SU-DHL-6 (cell line): ENCODE data around the gene PLXND1.
"Not testable (repeated sequence)": the region's sequence is repeated elsewhere in the genome, so short reads cannot be mapped to it uniquely, and the experiment has no call there.

Experiments used
- H2AFZ ChIP-seq: fragments of 200-600 bp; sonication (generic); 2 replicates; pipeline ENCODE4 v1.6.1; 2014; ENCODE audit warnings: low read depth, mild to moderate bottlenecking, moderate library complexity, mixed read lengths, antibody characterized with exemption, low read length; ENCODE audit not compliant: severe bottlenecking
- H3F3A ChIP-seq: fragments of 200-600 bp; shearing (Covaris generic); 2 replicates; pipeline ENCODE4 v1.6.0; 2016; ENCODE audit warnings: antibody characterized with exemption, mild to moderate bottlenecking; ENCODE audit not compliant: insufficient read depth
- H3K27ac ChIP-seq: fragments of 200-600 bp; sonication (generic); 2 replicates; pipeline ENCODE4 v1.5.1; 2016; ENCODE audit warnings: low read depth, mild to moderate bottlenecking, low read length, moderate library complexity, mixed read lengths
- H3K27me3 ChIP-seq: fragments of 200-600 bp; sonication (generic), shearing (Covaris generic); 2 replicates; pipeline ENCODE4 v1.6.0; 2014; ENCODE audit warnings: mild to moderate bottlenecking, low read length
- H3K36me3 ChIP-seq: fragments of 200-600 bp; sonication (generic); 2 replicates; pipeline ENCODE4 v1.6.1; 2014; ENCODE audit warnings: mild to moderate bottlenecking, low read length, mixed read lengths
- H3K4me2 ChIP-seq: fragments of 300-600, 200-600 bp; shearing (Covaris generic), sonication (generic); 2 replicates; pipeline ENCODE4 v1.6.0; 2014; ENCODE audit warnings: low read length, low read depth, mild to moderate bottlenecking; ENCODE audit not compliant: poor library complexity, severe bottlenecking
- H3K4me3 ChIP-seq: fragments of 200-600 bp; sonication (generic); 2 replicates; pipeline ENCODE4 v1.5.1; 2014; ENCODE audit warnings: antibody characterized with exemption, low read length, mild to moderate bottlenecking, mixed read lengths; ENCODE audit not compliant: insufficient read depth, poor library complexity, severe bottlenecking
- H3K79me2 ChIP-seq: fragments of 200-600 bp; sonication (generic); 2 replicates; pipeline ENCODE4 v1.6.1; 2014; ENCODE audit warnings: mild to moderate bottlenecking, low read length, moderate library complexity; ENCODE audit not compliant: insufficient read depth
- H3K9ac ChIP-seq: fragments of 200-600 bp; sonication (generic); 2 replicates; pipeline ENCODE4 v1.7.0; 2014; ENCODE audit warnings: mild to moderate bottlenecking, low read length
- H3K9me2 ChIP-seq: fragments of 200-600 bp; sonication (generic); replicated peaks from 2 replicates; pipeline ENCODE4 v1.6.1; 2014; ENCODE audit warnings: low read length; ENCODE audit not compliant: insufficient read depth
- H3K9me3 ChIP-seq: fragments of 200-600 bp; sonication (generic); 2 replicates; pipeline ENCODE4 v1.6.1; 2014; ENCODE audit warnings: low read length, mixed read lengths; ENCODE audit not compliant: insufficient read depth
- H4K20me1 ChIP-seq: fragments of 200-600 bp; sonication (generic); 2 replicates; pipeline ENCODE4 v1.6.1; 2014; ENCODE audit warnings: low read depth, mild to moderate bottlenecking, antibody characterized with exemption, low read length, moderate library complexity, mixed read lengths
- EZH2phosphoT487 ChIP-seq: fragments of 200-600 bp; sonication (generic), shearing (Covaris generic); conservative IDR thresholded peaks from 2 replicates; pipeline ENCODE4 v1.6.1; 2018; ENCODE audit warnings: mild to moderate bottlenecking, antibody characterized with exemption, low read length, moderate library complexity, mixed read lengths
- TF ChIP-seq, protein P1 (sequence below): fragments of 200-600 bp; sonication (generic); IDR thresholded peaks from one replicate; pipeline ENCODE4 v1.5.1; 2017; ENCODE audit warnings: antibody characterized with exemption, mild to moderate bottlenecking, low read length, moderate library complexity; ENCODE audit not compliant: insufficient read depth, poor library complexity, severe bottlenecking

PLXND1 gene

DNA sequence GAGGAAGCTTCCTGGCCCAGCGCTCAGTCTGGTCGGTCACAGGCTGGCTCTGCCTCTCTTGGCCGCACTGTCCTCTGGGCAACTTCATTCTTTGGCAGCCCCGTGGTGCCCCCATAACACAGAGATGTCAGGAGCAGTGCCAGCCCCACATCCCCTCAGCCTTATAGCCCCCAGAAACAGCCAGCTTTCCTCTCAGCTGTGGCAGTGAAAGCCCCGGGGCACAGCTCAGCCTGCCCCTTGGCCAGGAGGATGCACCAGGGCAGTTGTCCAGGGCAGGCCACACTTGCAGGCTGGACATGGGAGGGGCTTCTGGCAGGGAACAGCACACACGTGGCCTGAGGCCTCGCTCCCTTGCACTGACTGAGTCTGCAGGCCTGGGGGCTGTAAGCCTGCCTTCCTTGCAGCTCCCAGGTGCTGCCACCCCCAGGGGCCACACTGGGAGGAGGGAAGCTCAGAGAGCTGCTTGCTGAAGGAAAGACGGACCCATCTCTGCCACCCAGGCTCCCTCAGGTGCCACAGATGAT is 88.4 kb downstream of the PLXND1 start:
- H3K79me2 ChIP-seq: no peaks in the 10 kb centered on the region
- H3F3A ChIP-seq: no peaks in the 10 kb centered on the region
- no peaks in the 10 kb centered on the region for H3K27me3 ChIP-seq
- no peaks in the 10 kb centered on the region for H3K9me3 ChIP-seq
- no peak overlapping the region for H3K9ac ChIP-seq
- no peaks in the 10 kb centered on the region for H3K36me3 ChIP-seq
- H4K20me1 ChIP-seq: no peaks in the 10 kb centered on the region
- no peak overlapping the region for H3K4me3 ChIP-seq
- no peak overlapping the region for H3K4me2 ChIP-seq
- H3K9me2 ChIP-seq: no peaks in the 10 kb centered on the region
- TF ChIP-seq, protein P1, sequence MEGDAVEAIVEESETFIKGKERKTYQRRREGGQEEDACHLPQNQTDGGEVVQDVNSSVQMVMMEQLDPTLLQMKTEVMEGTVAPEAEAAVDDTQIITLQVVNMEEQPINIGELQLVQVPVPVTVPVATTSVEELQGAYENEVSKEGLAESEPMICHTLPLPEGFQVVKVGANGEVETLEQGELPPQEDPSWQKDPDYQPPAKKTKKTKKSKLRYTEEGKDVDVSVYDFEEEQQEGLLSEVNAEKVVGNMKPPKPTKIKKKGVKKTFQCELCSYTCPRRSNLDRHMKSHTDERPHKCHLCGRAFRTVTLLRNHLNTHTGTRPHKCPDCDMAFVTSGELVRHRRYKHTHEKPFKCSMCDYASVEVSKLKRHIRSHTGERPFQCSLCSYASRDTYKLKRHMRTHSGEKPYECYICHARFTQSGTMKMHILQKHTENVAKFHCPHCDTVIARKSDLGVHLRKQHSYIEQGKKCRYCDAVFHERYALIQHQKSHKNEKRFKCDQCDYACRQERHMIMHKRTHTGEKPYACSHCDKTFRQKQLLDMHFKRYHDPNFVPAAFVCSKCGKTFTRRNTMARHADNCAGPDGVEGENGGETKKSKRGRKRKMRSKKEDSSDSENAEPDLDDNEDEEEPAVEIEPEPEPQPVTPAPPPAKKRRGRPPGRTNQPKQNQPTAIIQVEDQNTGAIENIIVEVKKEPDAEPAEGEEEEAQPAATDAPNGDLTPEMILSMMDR: no peak
- no peak for TF ChIP-seq EZH2phosphoT487
- H2AFZ ChIP-seq: no peak overlapping the region
- H3K27ac ChIP-seq: no peak overlapping the region

DNA sequence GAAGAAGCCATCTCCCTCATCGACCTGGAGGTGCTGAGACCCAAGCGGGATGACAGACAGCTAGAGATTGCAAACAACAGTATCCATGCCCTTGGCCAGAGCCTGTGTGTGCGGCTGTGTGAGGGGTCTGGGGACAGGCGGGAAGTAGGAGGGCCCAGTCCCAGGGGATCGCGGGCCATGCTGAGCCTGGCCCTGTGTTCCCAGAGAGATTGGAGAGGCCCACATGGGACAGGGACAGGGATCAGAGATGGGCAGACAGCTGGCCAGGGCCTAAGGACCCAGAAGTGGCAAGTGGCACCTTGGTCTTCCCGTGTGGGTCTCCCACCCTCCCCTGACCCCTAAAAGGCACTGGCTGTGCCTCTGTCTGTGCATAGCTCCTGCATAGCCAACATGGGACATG is 89.0 kb downstream of the PLXND1 start:
- Histone ChIP-seq H3F3A (no peaks in the 10 kb centered on the region), H2AFZ (no peak overlapping the region), H4K20me1 (no peaks in the 10 kb centered on the region), H3K27ac (no peak overlapping the region), H3K9me2 (no peaks in the 10 kb centered on the region), H3K9ac (no peak overlapping the region), H3K4me3 (no peak overlapping the region), H3K36me3 (no peaks in the 10 kb centered on the region), H3K27me3 (no peaks in the 10 kb centered on the region), H3K9me3 (no peaks in the 10 kb centered on the region), H3K4me2 (no peak overlapping the region), H3K79me2 (no peaks in the 10 kb centered on the region)
- TF ChIP-seq, protein P1: no peak
- no peak for TF ChIP-seq EZH2phosphoT487

DNA sequence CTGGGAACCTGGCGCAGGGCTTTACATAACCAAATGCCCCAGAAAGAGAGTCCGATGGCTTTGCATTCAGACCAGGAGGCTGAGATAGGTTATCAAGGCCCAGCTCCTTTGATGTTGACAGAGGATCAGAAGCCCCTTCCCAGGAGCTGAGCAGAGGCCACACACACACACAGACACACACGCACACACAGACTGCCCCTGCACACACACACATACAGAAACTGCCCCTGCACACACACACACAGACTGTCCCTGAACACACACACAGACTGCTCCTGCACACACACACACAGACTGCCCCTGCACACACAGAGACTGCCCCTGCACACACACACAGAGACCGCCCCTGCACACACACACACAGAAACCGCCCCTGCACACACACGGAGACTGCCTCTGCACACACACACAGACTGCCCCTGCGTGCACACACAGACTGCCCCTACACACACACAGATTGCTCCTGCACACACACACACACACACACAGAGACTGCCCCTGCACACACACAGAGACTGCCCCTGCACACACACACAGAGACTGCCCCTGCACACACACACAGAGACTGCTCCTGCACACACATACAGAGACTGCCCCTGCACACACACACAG is 90.5 kb downstream of the PLXND1 start:
- not testable (repeated sequence) for H3K9ac ChIP-seq, H3K36me3 ChIP-seq, H3K9me3 ChIP-seq, H3K27ac ChIP-seq, H3F3A ChIP-seq, H3K4me2 ChIP-seq, H3K27me3 ChIP-seq, H3K79me2 ChIP-seq, H2AFZ ChIP-seq, H3K9me2 ChIP-seq, H3K4me3 ChIP-seq, H4K20me1 ChIP-seq

DNA sequence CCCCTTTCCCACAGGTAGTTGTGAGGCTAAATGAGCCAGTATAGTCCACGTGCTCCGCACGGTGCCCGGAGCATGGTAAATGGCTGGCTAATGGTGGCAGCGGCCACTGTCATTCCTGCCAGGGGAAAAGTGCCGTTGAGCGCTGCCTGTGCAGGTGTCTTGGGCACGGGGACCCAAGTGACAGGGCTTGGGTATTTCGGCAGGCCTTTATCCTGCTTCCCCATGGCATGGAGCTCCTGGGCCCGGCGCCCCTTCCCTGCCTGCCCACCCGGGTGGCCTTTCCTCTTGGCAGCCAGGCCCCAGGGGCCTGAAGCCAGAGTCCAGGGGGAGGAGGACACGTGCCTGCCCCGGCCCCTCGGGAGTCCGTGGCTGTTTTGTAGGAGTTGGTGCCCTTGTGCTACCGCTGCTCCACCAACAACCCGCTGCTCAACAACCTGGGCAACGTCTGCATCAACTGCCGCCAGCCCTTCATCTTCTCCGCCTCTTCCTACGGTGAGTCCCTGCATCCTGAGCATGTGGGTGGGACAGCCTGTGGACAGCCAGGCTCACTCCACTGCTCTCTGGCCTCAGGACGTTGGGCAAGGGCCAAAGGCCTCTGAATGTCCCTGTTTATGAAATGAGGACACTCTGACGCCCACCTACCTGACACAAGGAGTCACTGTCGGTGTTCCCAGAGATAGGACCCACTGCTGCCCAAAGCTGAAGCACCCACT is 91.2 kb downstream of the PLXND1 start:
- H3K4me3 ChIP-seq, H3K9ac ChIP-seq, H3K4me2 ChIP-seq: not testable (repeated sequence)

More for the DNA sequence above, 91.2 kb downstream of the PLXND1 start:
- H2AFZ ChIP-seq, H3K36me3 ChIP-seq, H3K27me3 ChIP-seq, H3K9me2 ChIP-seq, H3F3A ChIP-seq, H3K9me3 ChIP-seq, H3K79me2 ChIP-seq, H3K27ac ChIP-seq, H4K20me1 ChIP-seq: not testable (repeated sequence)
